ENCODE results near the gene MSL3B.

The MSL3B gene

GRCh38 chr2:233835230-233836186, 32.7 kb downstream of the MSL3B start:
- in situ Hi-C loops (cut with MboI; ENCODE audit: low sequenced_read_pairs): no loop called here

DNA sequence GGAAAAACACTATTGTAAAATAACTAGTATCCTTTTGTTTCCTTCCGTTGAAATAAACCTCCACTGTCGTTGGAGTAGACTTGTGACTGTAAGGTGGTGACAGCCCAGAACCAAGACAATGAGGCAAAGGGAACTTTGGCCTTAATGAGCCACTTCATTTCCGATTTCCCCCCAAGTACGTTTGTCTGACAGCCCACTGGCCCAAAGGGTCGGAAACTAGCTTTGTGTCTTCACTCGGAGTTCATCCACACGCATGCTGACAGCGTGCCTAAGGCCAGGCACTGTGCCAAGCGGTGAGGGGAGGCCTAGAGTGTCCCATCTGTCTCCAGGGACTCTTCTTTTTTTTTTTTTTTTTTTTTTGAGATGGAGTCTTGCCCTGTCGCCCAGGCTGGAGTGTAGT, 34.8 kb downstream of the MSL3B start:
- in situ Hi-C loops (cut with MboI; ENCODE audit: low sequenced_read_pairs): no loop called here

- in situ Hi-C loops (cut with MboI; ENCODE audit: low sequenced_read_pairs): no loop called here
Measured at GRCh38 chr2:233832869-233833311, 35.3 kb downstream of the MSL3B start.

- in situ Hi-C loops (cut with MboI; ENCODE audit: low sequenced_read_pairs): no loop called here
Measured at GRCh38 chr2:233832414-233832813, 35.8 kb downstream of the MSL3B start.

GRCh38 chr2:233831861-233832260, 36.3 kb downstream of the MSL3B start:
- in situ Hi-C loops (cut with MboI; ENCODE audit: low sequenced_read_pairs): no loop called here

- in situ Hi-C loops (cut with MboI; ENCODE audit: low sequenced_read_pairs): no loop called here
Measured at GRCh38 chr2:233831011-233831721, 37.0 kb downstream of the MSL3B start.

DNA sequence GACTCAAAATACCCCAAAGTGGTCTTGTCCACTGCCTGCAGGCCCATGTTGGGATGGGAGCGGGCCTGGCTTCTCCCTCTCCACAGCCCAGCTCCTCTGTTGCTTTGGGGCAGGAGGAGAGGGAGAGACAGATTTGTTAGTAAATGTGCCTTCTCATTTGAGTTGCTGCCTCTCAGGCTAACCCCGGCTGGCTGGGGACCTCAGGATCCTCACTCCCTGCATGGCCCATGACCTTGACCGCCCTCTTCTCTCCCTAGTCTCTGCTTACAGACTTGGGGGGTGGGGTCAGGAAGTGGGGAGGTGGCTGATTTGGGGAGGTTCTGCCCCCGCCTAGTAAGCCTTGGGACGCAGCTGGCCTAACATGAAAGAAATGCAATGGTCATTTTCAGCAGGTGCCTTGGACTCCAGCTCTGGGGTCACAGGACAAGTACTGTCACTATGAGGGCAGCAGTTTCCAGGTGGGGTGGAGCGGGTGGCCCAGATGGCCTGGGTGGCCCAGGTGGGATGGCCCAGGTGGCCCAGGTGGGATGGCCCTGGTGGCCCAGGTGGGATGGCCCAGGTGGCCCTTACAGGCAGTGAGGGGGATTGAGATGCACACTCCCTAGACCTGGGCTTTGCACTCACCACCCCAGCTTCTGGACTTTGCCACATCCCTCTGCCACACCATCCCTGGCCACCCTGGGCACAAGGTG, 37.9 kb downstream of the MSL3B start:
- in situ Hi-C loops (cut with MboI; ENCODE audit: low sequenced_read_pairs): no loop called here

GRCh38 chr2:233829193-233830110, 38.7 kb downstream of the MSL3B start:
- in situ Hi-C loops (cut with MboI; ENCODE audit: low sequenced_read_pairs): no loop called here

DNA sequence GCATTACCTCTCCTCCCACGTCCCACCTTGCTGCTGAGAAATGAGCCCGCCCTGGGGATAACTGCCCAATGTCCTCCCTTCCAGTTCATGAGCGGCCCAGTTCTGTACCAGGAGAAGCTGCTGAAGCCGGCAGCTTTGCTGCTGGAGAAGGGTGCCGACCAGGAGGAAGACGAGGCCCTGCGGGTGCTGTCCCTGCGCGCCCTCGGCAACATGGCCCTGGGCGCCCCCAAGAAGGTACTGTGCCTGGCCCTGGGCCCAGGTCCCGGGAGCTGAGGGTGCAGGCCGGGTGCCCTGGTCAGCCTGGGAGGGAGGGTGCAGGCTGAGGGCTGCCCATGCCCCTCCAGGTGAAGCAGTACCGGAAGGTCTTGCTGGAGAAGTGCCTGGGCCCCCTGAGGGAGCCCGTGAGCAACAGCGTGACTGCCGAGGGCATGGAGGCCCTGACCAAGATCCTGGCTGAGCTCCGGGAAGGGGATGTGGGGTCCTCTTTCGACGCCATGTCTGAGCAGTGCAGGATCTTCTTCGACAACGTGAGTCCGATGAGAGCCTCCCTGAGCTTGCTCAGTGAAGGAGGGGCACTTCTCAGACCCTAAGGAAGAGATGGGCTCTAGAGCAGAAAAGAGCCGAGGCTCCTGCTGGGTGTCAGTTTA, 39.5 kb downstream of the MSL3B start:
- in situ Hi-C loops (cut with MboI; ENCODE audit: low sequenced_read_pairs): no loop called here

DNA sequence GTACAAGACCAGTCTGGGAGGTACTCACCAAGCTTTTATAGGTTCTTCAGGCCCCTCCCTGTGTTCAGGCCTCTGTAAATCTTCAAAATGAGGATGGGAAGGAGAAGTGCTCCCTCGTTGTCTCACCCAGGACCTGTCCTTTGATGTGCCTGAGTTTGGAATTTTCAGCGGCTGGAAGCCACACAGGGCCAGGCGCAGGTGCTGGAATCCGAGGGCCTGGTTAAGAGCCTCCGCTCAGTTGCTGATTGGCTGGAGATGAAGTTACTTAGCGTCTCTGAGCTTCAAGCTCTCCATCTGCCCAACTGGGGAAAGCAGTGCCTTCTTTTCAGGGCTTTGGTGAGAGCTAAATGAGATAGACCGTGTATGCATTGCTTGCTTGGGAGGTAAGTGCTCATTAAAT, 43.8 kb downstream of the MSL3B start:
- in situ Hi-C loops (cut with MboI; ENCODE audit: low sequenced_read_pairs): no loop called here

DNA sequence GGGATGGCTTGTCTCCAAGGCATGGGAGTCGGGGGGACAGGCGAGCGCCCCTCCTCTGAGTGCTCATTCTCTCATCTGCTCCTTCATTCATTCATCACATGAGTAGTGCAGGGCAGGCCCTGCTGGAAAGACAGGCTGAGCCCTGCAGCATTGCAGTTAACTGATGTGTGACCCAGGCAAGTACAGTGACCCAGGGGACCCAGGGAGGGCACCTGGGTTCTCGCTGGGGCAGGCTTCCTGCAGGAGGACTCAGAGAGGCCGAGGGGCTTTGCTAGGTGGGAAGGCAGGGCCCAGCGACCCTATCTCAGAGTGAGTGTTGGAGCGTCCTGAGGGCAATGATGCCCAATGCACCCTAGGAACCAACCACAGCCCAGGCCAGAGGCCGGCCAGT, 44.5 kb downstream of the MSL3B start:
- in situ Hi-C loops (cut with MboI; ENCODE audit: low sequenced_read_pairs): no loop called here

GRCh38 chr2:233822781-233823730, 45.1 kb downstream of the MSL3B start:
- in situ Hi-C loops (cut with MboI; ENCODE audit: low sequenced_read_pairs): no loop called here

DNA sequence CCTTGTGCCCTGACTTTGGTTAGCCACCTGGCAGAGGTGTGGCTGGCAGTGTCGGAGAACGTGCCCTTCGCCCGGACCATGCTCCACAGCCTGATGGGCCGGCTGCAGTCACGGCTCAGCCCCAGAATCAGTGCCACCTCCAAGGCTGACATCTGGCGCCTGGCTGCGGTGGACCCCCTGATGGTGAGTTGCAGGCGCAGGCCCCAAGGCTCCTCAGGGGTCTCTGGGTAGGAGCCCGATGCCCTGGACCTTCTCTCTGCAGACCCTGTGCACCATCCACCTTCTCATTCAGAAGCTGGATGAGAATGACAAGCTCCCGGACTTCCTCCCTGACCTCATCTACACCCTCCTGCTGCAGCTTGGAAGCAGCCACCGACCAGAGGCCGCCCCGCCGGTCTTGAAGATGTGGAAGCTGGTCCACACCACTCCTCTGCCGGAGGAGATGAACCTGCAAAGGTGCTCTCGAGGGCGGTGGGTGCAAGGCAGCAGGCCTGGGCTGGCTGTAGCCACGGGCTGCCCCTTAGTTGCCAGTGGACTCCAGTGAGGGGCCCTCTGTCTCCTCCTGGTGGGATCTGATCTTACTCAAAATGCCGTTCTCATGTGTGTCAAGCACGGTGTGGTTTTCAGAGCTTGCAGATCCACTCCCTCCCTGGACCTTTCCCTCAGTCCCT, 46.0 kb downstream of the MSL3B start:
- in situ Hi-C loops (cut with MboI; ENCODE audit: low sequenced_read_pairs): no loop called here

DNA sequence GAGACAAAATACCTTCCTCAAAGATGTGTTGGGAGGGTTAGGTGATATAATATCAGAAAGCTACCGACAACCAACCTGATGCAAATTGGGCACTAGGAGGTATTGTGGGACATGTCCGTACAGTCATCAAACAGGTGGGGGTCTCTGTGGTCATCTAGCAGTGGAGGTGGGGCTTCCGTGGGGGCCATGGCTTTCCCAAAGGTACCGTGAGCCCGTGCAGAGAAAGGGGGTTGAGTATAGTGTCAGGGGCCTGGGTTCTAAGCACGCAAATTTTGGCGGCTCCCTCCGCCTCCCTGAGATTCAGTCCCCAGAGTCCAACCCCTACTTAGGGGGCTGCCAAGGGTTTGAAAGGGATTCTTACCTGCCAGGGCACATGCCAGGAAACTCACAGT, 46.5 kb downstream of the MSL3B start:
- in situ Hi-C loops (cut with MboI; ENCODE audit: low sequenced_read_pairs): no loop called here

- in situ Hi-C loops (cut with MboI; ENCODE audit: low sequenced_read_pairs): no loop called here
Measured at GRCh38 chr2:233821196-233821595, 47.0 kb downstream of the MSL3B start.

GRCh38 chr2:233820774-233821105, 47.4 kb downstream of the MSL3B start:
- in situ Hi-C loops (cut with MboI; ENCODE audit: low sequenced_read_pairs): no loop called here

GRCh38 chr2:233819884-233820773, 48.1 kb downstream of the MSL3B start:
- in situ Hi-C loops (cut with MboI; ENCODE audit: low sequenced_read_pairs): no loop called here
